Caki2 (cell line): ENCODE data around the gene SCAMP5. TPM values are rescaled to one million over a fixed set of nuclear protein-coding genes. Genes with fewer than 3 reads are reported as not detected.

Source experiments
- DNase-seq: peaks from one replicate; pipeline ENCODE4 v3.0.0-alpha.2; 2015; ENCODE audit warnings: low read depth
- in situ Hi-C: cut with HindIII; loops from 2 replicates; pipeline ENCODE4 v1.10.0; 2016; ENCODE audit warnings: low sequenced_read_pairs, low pct_unique_long_range_greater_than_20kb, mixed read lengths
- total RNA-seq: library from RNA; depleted of rRNA; stranded (reverse); fragments of >200 nt; shearing (Covaris generic); gene quantifications from 2 replicates; pipeline ENCODE4 v1.2.3, GENCODE V29; 2014; ENCODE audit warnings: low replicate concordance; rRNA removed

Gene SCAMP5, protein sequence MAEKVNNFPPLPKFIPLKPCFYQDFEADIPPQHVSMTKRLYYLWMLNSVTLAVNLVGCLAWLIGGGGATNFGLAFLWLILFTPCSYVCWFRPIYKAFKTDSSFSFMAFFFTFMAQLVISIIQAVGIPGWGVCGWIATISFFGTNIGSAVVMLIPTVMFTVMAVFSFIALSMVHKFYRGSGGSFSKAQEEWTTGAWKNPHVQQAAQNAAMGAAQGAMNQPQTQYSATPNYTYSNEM
- total RNA-seq, result 0.88 and 1.0 TPM in 2 replicates

- peak; percentile 85 for DNase-seq
- in situ Hi-C loops, result no loop called here
These were observed at the start of gene SCAMP5 for GRCh38 chr15:74995182-74995778. Gene SCAMP5 (plus strand): TSS chr15:74995563. CDS start chr15:75011840, 16,277 bp downstream.

DNA sequence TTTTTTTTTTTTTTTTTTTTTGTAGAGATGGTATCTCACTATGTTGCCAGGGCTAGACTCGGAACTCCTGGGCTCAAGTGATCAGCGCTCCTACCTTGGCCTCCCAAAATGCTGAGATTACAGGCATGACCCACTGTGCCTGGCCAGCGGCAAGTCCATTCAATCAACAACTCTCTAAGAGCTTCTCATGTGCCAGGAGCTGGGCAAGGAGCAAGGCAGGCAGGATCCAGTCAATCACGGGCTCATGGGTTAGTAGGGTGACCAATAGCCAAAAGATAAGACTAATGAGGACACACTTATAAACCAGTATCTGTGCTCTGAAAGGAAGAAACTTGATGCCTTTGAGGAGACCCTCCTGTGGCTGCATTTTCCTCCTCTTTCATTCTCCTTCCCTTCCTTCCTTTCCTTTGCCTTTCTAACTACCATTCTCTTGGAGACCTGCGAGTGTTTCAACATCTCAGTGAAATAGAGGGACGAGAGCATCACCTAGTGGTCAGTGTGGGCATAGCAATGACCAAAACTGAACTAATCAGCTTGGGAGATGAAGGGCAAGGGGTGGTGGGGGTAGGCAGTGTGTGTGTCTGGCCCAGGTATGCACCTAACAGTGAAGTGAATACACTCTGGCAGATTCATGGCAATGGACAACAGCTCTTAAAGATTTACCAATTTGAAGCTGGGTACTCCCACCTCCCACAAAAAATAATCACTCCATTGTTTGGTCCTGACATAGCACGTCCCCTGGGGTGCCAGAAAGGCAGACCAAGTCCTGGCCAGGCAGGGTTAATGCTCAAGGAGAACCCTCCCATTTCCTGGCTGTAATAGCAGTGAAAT, 45.1 kb upstream of the SCAMP5 start:
- in situ Hi-C loops, result loop anchor here (25.0 kb wide), 1 partner anchor 313 kb away; no protein-coding TSS in a partner anchor
- DNase-seq, result peak; percentile 68

DNA sequence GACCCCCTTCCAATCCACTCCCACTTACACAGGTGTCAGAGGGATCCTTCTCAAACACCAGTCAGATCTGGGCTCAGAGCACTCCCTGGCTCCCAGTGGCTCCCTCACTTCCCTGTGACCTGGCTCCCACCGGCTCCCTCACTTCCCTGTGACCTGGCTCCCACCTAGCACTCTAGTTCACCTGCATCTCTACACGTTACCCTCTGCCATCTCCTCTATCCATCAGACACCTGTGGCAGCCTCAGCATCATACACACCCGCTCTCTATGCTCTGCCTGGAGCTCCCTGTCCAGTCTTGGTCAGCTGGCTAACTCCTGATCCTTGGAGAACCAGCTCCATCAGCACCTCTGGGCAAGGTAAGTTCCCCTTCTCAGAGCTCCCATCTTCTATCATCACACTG, 44.4 kb upstream of the SCAMP5 start:
- DNase-seq, result no peak
- in situ Hi-C loops, result loop anchor here (25.0 kb wide), 1 partner anchor 314 kb away; no protein-coding TSS in a partner anchor

GRCh38 chr15:74954515-74954914, 40.8 kb upstream of the SCAMP5 start:
- in situ Hi-C loops, result loop anchor here (25.0 kb wide), 1 partner anchor 317 kb away; no protein-coding TSS in a partner anchor
- no peak for DNase-seq

DNA sequence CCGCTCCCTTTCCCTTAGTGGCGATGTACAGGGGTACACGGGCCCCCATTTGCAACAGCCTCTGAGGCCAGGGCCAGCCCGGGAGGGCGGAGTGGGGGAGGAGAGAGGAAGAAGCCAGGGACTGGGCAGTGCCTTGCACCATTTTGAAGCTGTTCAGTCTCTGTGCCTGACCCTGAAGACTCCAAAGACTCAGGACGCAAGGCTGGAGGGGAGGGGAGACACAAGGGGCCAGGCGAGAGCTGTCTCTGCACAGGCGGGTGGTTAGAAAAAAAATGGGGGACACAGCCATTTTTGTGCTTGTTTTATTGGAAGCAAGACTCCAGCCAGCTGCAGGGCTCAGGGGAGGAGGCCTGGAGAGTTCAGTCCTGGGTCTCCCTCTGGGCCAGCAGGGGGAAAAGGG, 40.3 kb upstream of the SCAMP5 start:
- DNase-seq, result no peak
- in situ Hi-C loops, result loop anchor here (25.0 kb wide), 1 partner anchor 318 kb away; no protein-coding TSS in a partner anchor

DNA sequence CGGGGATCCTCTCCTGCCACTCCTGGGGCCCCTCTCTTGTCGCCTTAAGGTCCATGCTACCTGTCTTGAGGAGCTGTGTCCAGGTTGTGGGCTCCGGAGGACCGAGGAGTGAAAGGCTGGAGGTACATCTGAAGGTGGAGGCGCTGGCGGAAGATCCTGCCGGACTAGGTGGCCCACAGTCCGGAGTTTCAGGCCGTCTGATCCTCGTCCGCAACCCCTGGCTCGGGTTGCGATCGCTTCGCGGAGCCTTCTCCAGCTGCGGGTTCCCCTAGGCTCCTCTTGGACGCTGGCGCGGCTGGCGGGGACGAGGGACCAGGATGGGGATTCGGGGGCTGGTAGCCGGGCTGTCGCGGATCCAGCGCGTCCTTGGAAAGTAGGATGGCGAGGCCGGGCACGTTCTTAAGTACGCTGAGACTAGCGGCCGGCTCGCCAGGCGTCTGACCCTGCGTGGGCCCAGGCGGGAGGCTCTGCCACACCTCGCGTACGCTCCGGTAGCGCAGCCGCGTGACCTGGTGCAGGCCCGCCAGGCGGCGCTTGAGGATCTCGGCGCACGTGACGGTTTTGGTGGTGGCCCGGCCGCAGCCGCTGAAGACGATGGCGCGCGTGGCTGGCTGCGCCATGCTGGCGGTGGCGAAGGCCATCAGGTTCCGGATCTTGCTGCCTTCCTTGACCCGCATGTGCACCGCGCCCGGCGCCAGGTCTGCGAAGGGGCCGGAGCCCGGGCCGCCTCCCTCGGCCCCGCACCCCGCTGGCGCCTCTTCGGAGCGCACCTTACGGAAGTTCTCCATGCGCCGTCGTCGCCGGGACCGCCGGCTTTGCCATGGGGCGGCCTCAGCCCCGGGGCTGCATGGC, 39.3 kb upstream of the SCAMP5 start:
- in situ Hi-C loops, result loop anchor here (25.0 kb wide), 1 partner anchor 319 kb away; no protein-coding TSS in a partner anchor
- no peak for DNase-seq

GRCh38 chr15:74956648-74957475, 38.5 kb upstream of the SCAMP5 start, which contains the start of gene RPP25:
Gene RPP25 (minus strand): TSS chr15:74956772. CDS start chr15:74956583, 189 bp downstream.
- in situ Hi-C loops, result loop anchor here (25.0 kb wide), 1 partner anchor 320 kb away; no protein-coding TSS in a partner anchor
- peak; percentile 78 for DNase-seq

DNA sequence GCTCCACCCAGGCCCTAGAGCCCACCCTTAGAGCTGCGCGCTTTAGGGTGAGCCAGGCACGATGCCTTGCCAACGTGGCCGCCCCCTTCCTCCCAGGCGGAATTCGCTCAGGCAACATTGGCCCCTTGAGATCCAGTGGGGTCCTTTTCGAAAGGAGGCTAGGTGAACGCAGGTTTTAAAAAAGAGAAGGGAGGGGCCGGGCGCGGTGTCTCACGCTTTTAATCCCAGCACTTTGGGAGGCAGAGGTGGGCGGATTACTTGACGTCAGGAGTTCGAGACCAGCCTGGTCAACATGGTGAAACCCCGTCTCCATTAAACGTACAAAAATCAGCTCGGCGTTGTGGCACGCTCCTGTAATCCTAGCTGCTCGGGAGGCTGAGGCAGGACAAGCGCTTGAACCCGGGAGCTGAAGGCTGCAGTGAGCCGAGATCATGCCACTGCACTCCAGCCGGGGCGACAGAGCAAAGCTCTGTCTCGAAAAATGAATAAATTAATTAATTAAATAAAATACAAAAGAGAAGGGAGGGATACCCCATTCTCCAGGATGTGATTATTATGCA, 37.8 kb upstream of the SCAMP5 start:
- in situ Hi-C loops, result loop anchor here (25.0 kb wide), 1 partner anchor 320 kb away; no protein-coding TSS in a partner anchor
- peak; percentile 52 for DNase-seq

DNA sequence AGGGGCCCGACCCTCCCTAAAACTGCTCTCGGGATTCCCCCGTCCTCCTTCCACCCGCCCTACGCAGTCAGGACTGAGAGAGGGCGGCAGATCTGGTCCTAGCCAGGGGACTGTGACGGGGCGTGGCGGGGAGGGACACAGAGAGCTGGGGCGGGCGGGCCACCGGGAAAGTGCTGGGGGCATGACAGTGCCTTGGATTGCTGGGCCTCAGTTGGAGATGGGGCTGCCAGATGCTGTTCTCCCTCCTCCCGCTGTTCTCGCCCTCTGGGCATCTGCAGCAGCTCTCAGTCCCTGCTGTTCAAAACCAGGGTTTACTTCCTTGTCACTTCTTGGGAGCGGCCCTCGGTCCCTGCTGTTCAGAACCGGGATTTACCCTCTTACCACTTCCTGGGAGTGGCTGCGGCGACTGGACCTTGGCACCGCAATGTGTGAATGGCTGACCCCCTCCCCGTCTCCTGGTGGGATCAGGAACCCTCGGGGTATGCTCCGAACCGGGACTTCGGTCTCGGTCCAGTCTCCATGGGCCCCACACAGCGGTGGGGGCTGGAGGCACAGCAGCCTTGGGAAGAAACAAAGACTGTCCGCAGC, 36.9 kb upstream of the SCAMP5 start:
- peak; percentile 23 for DNase-seq

DNA sequence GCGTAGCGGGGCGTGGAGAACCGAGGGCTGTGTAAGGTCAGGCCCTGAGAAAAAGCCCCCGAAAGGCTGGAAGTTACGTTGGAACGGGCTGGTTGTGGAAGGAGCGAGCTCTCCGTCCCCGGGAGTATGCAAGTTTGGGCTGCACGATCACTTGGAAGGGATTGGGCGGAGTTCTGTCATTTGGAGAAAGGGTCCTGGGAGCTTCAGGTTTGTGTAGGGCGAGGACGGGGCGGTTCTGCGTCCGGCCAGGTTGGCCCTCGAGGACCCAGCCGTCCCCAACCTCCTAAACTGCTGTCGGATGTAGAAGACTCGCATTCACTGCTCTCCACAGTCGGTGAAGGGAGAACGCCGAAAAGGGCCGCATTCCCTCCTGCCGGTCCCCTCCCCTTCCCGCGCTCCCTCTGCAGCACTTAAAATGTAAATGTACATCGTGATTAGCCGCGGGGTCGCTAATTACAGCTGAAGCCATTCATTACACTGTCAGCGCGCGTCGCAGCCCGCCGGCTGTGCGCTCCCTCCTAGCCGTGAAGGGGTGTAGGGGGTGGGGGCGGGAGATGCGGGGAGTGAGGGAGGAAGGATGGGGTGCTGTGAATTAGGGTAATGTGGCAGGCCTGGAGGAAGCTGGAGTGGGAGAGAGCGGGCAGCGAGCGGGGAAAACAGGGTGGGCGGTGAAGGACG, 36.3 kb upstream of the SCAMP5 start:
- in situ Hi-C loops, result loop anchor here (25.0 kb wide), 1 partner anchor 322 kb away; no protein-coding TSS in a partner anchor

More for the DNA sequence above, 36.9 kb upstream of the SCAMP5 start:
- in situ Hi-C loops, result loop anchor here (25.0 kb wide), 1 partner anchor 321 kb away; no protein-coding TSS in a partner anchor

DNA sequence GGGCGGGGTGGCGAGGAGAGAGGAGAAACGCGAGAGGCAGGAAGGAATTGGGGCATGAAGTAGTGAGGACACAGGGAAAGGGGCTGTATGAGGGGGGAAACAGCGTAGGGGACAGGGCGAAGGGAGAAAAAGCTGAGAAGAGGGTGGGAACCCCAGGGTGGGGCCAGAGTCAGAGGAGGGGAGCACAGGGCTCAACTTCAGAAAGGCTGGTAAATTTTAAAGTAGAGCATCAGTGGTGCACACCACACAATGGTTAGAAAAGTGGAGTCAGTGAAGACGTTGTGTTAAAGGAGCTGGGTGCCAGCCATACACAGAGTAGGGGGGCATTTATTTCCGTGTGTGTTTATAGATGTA, 35.8 kb upstream of the SCAMP5 start:
- in situ Hi-C loops, result loop anchor here (25.0 kb wide), 1 partner anchor 322 kb away; no protein-coding TSS in a partner anchor
- DNase-seq, result no peak

More for the DNA sequence above, 36.3 kb upstream of the SCAMP5 start:
- DNase-seq, result no peak

- in situ Hi-C loops, result loop anchor here (25.0 kb wide), 1 partner anchor 323 kb away; no protein-coding TSS in a partner anchor
- no peak for DNase-seq
These were observed 35.1 kb upstream of the SCAMP5 start for GRCh38 chr15:74960286-74960685.

DNA sequence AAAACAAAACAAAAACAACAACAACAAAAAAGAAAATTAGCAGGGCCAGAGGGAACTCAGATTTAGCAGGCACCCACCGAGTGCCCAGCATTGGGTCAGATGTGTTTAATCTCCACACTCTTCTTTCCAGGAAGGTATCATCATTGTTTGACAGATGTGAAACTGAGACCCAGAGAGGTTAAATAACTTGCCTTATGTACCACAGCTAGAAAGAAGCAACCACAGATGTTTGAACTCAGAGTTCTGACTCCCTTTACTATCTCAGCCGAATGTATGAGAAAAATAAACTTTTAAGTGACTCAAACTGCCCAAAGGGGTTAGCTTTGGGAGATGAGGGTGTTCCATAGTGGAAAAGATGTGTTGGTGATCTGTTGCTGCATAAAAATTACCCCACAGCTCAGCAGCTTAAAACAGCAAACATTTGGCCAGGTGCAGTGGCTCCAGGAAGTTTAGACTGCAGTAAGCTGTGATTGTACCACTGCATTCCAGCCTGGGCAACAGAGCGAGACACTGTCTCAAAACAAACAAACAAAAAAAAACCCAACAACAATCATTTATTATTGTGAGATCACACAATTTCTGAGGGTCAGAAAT, 34.3 kb upstream of the SCAMP5 start:
- in situ Hi-C loops, result loop anchor here (25.0 kb wide), 1 partner anchor 324 kb away; no protein-coding TSS in a partner anchor
- peak; percentile 14 for DNase-seq

- no peak for DNase-seq
- in situ Hi-C loops, result loop anchor here (25.0 kb wide), 1 partner anchor 324 kb away; no protein-coding TSS in a partner anchor
These were observed 33.7 kb upstream of the SCAMP5 start for GRCh38 chr15:74961616-74962015.

- in situ Hi-C loops, result loop anchor here (25.0 kb wide), 1 partner anchor 325 kb away; no protein-coding TSS in a partner anchor
- no peak for DNase-seq
These were observed 33.1 kb upstream of the SCAMP5 start for GRCh38 chr15:74962219-74962618.
